WERI-Rb-1 (cell line): ENCODE measurements around the gene HBD.

Experiments used
- DNase-seq: peaks from one replicate; pipeline ENCODE4 v3.0.0-alpha.2; 2020
- H3K27ac ChIP-seq: fragments of 250-450 bp; sonication (Bioruptor Pico); 2 replicates; pipeline ENCODE4 v1.5.1; 2020; ENCODE audit warnings: mild to moderate bottlenecking, moderate library complexity
- H3K27me3 ChIP-seq: fragments of 250-450 bp; sonication (Bioruptor Pico); 2 replicates; pipeline ENCODE4 v1.5.1; 2021; ENCODE audit warnings: mild to moderate bottlenecking, low read depth, moderate library complexity; ENCODE audit not compliant: insufficient read depth, severe bottlenecking
- H3K36me3 ChIP-seq: fragments of 250-450 bp; sonication (Bioruptor Pico); 2 replicates; pipeline ENCODE4 v1.5.1; 2020; ENCODE audit warnings: mild to moderate bottlenecking, moderate library complexity
- H3K4me3 ChIP-seq: 2 replicates; pipeline ENCODE4 v1.5.1; 2011; ENCODE audit warnings: low read depth, mild to moderate bottlenecking, control low read depth, low read length
- H3K9me3 ChIP-seq: fragments of 250-450 bp; sonication (Bioruptor Pico); 2 replicates; pipeline ENCODE4 v1.5.1; 2021; ENCODE audit warnings: mild to moderate bottlenecking, moderate library complexity; ENCODE audit not compliant: severe bottlenecking
- CTCF ChIP-seq: IDR thresholded peaks from 2 replicates; pipeline ENCODE4 v1.5.1; 2011; ENCODE audit warnings: low read depth, mild to moderate bottlenecking, control low read depth, inconsistent platforms, low read length

The HBD gene

GRCh38 chr11:5200582-5200981 is 33.7 kb downstream of the HBD start, which contains the start of gene OR51V1:
Gene OR51V1, minus strand, starts transcription at chr11:5200682. Its CDS starts 0 bp downstream, at chr11:5200682.
- Histone ChIP-seq H3K4me3 (no peak within 1 kb of the TSS), H3K27me3 (peaks cover 55% of the 10 kb centered on the region), H3K27ac (no peak within 1 kb of the TSS), H3K9me3 (no peaks in the 10 kb centered on the region), H3K36me3 (no peaks in the 10 kb centered on the region)
- no peak for DNase-seq
- no peak for TF ChIP-seq CTCF

GRCh38 chr11:5198285-5198684 is 36.0 kb downstream of the HBD start:
- Histone ChIP-seq H3K4me3 (no peak overlapping the region), H3K27me3 (peaks cover 52% of the 10 kb centered on the region), H3K27ac (no peak overlapping the region), H3K36me3 (no peaks in the 10 kb centered on the region), H3K9me3 (no peaks in the 10 kb centered on the region)
- no peak for TF ChIP-seq CTCF
- no peak for DNase-seq

- H3K9me3 ChIP-seq: no peaks in the 10 kb centered on the region
- H3K27ac ChIP-seq: no peak overlapping the region
- DNase-seq: no peak
- no peaks in the 10 kb centered on the region for H3K36me3 ChIP-seq
- H3K27me3 ChIP-seq: peaks cover 47% of the 10 kb centered on the region
- no peak overlapping the region for H3K4me3 ChIP-seq
- no peak for TF ChIP-seq CTCF
Measured at GRCh38 chr11:5197536-5197935, 36.7 kb downstream of the HBD start.

GRCh38 chr11:5196731-5197130 is 37.6 kb downstream of the HBD start:
- no peak for TF ChIP-seq CTCF
- H3K27ac ChIP-seq: no peak overlapping the region
- no peaks in the 10 kb centered on the region for H3K9me3 ChIP-seq
- no peaks in the 10 kb centered on the region for H3K36me3 ChIP-seq
- no peak overlapping the region for H3K4me3 ChIP-seq
- peaks cover 40% of the 10 kb centered on the region for H3K27me3 ChIP-seq
- DNase-seq: no peak

GRCh38 chr11:5196067-5196466 is 38.2 kb downstream of the HBD start:
- no peaks in the 10 kb centered on the region for H3K36me3 ChIP-seq
- H3K27me3 ChIP-seq: peaks cover 35% of the 10 kb centered on the region
- H3K4me3 ChIP-seq: no peak overlapping the region
- no peaks in the 10 kb centered on the region for H3K9me3 ChIP-seq
- no peak for TF ChIP-seq CTCF
- DNase-seq: no peak
- H3K27ac ChIP-seq: no peak overlapping the region

- H3K9me3 ChIP-seq: no peaks in the 10 kb centered on the region
- H3K36me3 ChIP-seq: no peaks in the 10 kb centered on the region
- DNase-seq: no peak
- TF ChIP-seq CTCF: no peak
- H3K4me3 ChIP-seq: no peak overlapping the region
- H3K27me3 ChIP-seq: peaks cover 5% of the 10 kb centered on the region
- no peak overlapping the region for H3K27ac ChIP-seq
Measured at GRCh38 chr11:5192738-5193137, 41.5 kb downstream of the HBD start.
